KBM-7 (cell line): ENCODE results near the gene ARL8B.

Experiments used
- DNase-seq: peaks from one replicate; pipeline ENCODE4 v3.0.0-alpha.2; 2015
- in situ Hi-C: fragments of 300-500 bp; cut with MboI; formaldehyde crosslinking; loops from 2 replicates; pipeline ENCODE4 v1.14.3; 2020; ENCODE audit warnings: low sequenced_read_pairs, low pct_unique_long_range_greater_than_20kb, mixed read lengths

The ARL8B gene

DNA sequence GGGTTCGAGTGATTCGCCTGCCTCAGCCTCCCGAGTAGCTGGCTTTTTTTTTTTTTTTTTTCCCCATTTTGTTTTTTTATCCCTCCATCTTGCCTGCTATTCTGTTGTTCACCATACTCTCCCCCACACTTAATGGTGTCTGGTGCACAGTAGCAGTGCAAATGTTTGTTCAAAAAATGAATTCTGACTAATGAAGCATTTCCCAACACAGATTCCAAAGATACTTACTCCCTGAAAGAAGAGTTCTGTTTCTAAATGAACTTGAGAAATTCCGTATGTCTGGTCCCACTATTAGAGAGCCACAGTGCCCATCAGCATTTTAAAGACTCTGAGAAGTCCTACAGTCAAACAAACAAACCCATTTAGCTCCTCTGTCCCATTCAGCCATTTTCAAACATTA, 74.9 kb downstream of the ARL8B start:
- no peak for DNase-seq
- in situ Hi-C loops: no loop called here

DNA sequence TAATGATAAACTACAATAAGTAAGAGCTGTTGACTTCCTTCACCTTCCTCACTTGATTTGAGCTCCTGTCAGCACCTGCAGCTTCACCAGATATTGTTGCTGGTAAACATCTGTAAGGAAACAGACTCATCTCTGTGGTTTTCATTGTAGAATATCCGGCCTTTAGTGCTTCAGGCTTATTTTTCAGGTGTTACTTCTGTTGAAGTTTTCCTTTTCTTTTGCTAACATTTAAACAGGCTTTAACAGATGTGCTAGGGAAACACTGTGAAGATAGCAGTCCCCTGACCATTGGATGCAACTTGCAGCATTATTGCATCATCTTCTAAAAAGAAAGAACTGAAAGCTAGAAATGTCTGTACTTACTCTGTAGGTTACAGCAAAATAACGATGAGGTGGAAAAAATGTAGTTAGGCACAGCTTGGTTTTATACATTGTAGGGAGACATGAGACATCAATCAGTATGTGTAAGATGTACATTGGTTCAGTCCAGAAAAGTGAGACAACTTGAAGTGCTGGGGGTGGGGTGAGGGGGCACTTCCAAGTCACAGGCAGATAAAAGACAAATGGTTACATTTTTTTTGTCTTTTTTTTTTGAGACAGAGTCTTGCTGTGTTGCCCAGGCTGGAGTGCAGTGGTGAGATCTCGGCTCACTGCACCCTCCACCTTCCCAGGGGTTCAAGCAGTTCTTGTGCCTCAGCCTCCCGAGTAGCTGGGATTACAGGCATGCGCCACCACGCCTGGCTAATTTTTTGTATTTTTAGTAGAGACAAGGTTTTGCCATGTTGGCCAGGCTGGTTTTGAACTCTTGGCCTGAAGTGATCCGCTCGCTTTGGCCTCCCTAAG, 75.6 kb downstream of the ARL8B start:
- peak; percentile 50 for DNase-seq

DNA sequence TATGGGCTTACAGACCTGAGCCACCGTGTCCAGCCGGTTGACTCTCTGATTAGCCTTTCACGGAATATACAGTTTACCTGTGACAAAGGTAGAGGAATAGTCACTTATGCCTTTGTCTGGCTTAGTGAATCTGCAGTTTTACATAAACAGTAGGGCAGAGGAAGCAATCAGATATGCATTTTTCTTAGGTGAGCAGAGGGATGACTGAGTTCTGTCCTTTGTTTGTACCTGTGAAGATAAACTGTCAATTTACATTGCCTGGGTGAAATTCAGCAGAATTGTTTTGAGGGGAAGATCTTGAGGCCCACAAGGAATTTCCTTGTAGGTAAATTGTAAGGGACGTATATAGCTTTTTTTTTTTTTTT, 76.2 kb downstream of the ARL8B start:
- in situ Hi-C loops: no loop called here
- DNase-seq: no peak

More for the DNA sequence above, 75.6 kb downstream of the ARL8B start:
- in situ Hi-C loops: no loop called here

DNA sequence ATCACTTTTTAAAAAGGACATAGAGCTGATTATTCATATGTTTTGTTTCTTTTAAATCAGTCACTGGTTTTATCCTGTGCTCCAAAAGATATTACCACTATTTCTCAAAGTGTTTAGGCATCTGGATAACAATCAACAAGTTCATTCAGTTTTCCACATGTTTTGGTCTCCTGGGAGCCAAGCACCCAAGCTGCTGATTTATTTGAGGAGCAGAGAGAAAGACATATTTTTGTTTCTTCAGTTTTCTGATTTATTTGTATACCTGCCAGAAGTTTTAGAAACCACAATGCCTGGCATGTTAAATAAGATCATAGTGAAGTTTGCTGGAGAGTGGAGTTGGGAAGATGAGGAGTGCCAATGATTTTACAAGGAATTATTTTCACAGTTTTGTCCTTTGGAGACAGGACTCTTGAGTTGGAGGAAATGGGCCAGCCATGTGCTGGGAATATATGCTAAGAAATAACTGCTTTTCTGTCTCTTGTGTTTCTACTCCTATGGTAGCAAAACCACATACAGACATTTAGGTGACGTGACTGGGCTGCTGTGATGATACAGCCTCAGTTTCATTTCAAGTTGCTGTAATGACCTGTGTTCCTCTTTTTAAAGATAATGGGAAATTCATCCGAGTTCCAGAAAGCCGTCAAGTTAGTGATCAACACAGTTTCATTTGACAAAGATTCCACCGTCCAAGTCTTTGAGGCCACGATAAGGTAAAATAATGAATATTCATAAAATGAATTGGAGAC, 77.1 kb downstream of the ARL8B start:
- in situ Hi-C loops: no loop called here
- peak; percentile 56 for DNase-seq

DNA sequence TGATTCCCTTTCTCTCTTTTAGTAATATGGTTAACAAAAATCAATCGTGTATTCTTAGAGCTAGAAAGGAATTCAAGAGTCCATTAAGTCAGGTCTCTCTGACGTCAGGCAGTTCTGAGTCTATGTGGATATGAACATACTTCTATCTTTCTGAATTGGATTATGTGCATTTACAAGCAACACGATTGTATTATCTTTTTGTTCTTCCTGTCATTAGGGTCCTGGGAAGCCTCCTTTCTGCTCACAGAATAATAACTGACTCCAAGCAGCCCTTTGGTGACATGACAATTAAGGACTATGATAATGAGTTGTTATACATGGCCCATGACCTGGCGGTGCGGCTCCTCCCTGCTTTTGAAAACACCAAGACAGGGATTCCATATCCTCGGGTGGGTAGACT, 79.4 kb downstream of the ARL8B start:
- DNase-seq: no peak

DNA sequence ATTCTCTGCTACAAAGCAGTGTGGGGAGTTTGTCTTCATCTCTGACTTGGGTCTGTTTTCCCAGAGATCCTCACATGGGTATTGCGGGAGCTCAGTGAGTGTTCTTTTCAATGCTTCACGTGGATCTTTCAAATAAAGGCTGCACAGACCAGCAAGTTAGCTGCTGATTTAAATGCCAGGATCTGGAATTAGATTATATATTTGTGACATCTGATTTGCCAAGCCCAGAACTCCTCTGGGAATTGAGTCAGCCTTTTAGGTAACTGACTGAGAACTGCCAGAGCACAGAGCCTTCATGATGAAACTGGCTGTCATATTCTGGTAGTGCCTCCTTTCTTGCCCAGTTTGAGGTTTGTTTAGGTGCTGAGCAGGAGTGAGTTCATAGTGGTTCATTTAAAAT, 80.1 kb downstream of the ARL8B start:
- in situ Hi-C loops: no loop called here
- DNase-seq: no peak

More for the DNA sequence above, 79.4 kb downstream of the ARL8B start:
- in situ Hi-C loops: no loop called here

DNA sequence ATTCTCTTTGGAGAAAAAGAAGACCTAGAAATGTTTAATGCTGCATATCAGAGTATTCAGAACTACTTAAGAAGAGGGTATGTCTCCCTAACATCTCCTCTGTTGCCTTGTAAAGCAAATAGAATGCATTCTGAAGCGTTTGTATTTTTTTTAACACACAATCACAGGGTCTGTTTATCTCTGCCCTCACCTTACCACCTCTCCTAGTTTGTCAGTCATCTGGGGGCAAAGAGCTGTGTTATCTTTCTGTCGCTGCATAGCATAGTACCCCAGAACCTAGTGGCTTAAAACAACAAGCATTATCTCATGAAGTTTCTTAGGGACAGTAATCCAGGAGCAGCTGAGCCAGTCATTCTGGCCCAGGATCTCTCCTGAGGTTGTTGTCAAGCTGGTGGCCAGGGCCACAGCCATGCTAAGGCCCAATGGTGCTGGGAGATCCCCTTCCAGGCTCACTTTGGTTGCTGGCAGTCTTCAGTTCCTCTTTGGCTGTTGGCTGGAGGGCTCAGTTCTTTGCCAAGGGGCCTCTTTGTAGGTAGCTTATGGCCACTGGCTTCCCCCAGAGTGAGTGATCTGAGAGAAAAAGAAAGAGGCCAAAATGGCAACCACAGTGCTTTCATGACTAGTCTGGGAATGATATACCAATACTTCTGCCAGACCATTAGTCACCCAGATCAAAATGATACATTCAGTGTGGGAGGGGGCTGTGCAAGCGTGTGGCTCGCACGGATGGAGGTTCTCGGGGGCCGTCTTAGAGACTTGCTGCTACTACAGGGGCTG, 83.3 kb downstream of the ARL8B start:
- no peak for DNase-seq
- in situ Hi-C loops: no loop called here

DNA sequence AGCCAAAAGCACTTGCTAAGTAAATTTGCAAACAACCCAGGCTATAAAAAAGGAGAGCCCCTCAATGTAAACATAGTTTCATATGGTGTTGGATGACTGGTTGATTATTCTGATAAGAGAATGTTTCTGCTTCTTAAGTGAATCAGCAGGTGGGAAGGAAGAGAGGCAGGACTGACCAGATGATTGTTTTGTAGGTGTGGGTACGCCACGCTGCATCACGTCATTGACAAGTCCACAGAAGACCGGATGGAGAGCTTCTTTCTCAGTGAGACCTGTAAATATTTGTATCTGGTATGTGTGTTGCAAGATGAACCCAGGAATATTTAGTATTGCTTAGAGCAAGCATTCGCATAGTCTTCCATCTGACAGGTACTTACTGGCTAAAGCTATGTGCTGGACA, 88.8 kb downstream of the ARL8B start:
- in situ Hi-C loops: no loop called here
- DNase-seq: no peak

DNA sequence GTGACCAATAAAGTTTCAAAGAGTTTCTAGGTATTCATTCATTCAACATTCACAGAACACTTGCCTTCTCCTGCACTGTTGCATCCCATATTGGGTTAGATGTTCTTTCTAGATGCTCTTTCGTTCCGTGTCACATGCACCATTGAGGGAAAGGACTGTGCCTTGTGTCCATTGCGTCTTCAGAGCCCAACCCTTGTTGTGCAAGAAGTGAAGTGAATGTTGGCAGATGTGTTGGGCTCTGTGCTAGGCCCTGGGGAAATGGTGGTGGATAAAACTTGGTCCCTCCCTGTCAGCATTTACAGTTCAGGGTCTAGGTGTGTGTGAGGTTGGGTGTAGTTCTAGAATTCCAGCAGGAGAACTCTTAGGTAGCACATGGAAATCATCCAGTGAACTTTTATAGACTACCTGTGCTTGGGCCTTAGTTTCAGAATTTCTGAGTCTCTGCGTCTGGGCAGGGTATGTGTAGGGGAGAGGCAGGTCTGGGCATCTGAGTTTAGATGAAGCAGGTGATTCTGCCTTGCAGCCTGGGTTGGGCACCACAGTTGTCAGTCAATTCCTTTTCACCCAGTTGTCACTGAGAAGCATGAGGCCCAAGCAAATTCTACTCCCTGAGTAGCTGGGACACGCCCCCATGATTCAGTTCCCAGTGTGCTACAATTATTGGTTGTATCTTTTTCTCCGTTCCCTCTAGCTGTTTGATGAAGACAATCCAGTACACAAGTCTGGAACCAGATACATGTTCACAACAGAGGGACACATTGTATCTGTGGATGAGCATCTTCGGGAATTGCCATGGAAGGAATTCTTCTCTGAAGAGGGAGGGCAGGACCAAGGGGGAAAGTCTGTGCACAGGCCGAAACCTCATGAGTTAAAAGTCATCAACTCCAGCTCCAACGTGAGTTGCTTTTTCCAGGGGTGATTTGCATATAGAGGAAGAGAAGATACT, 90.8 kb downstream of the ARL8B start:
- in situ Hi-C loops: no loop called here
- DNase-seq: no peak

DNA sequence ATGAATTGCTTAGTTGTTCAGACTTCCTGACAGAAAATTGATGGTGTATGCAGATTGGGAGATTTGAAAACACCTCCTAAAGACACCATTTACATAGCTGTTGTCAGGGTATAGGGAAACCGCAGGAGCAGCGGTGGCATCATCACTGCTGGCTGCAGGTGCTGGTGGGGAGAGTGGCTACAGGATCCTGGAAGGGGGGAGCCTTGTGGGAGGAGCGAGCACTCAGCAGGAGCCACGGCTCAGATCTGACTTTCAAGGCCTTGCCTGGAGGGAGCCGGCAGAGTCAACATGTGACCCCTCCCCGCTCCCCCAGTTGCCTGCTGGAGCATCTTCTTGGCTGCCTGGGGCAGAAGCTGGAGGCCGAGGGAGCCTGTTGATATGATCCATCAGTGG, 91.5 kb downstream of the ARL8B start:
- in situ Hi-C loops: no loop called here
- DNase-seq: no peak

DNA sequence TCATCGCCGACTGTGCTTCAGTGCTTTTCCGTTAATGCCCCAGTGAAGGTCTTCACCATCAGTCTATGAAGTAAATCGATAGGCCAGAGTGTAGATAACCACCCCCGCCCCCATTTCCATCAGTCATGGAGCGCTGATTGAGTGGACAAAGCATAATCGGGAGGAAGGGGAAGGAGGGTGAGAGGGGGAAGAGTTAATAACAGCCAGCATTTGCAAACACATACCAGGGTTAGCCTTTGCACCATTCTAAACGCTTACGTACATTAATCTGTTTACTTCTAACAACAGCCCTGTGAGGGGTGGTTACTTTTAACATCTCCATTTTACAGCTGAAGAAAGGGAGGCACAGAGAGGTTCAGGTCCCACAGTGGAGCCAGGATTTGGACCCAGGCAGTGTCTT, 92.3 kb downstream of the ARL8B start:
- in situ Hi-C loops: no loop called here
- no peak for DNase-seq

DNA sequence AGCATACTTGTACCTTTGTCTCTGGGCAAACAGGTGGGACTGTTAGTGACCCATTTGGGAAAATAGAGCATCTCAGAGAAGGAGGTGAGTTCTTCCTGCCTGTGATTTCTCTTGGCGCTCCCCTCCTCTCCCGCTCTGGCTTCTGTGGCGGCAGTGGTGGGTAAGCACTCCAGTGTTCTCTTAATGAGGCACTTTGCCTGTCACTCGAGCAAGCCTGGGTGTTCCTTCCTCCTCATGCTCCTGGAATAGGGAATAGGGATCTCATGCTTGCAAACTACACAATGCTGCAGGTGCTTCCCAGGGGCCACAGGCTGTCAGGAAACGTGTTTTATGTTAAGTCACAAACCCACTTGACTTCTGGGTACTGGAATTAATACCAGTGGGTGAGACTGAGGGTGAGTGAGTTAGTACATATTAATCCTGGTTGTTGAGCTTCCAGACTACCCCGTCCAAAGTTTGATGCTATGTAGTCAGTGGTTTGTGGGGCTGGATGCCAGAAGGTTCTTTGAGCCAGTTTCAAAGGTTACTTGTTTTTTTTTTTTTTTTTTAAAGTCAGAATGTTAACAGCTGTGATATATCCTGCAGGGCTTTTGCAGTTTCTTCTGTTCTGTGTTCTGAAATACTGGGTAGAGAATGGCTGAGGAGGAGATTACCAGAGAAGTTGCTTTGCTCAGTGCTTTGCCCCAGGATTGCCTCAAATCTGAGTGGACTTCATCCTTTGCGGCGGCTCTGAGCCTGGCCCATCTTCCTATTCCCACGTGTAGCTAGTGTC, 95.9 kb downstream of the ARL8B start:
- in situ Hi-C loops: no loop called here
- no peak for DNase-seq

DNA sequence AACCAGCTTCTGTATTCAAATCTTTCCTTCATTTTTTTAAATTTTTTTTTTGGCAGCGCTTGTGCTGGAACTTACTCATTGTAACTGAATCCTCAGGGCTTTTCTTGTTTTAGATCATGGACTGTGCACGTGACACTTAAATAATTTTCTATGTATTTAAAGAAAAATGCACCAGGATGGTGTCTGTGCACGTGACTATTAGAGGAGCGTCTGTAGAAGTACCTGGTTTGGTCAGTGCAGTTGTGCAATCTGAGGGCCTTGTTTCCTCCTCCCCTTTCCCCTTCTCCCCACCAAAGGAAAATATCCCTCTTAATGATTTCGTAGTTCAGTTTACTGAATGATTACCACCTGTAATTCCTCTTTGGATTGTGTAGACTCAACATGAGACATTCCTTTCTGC, 96.7 kb downstream of the ARL8B start:
- in situ Hi-C loops: no loop called here
- no peak for DNase-seq

DNA sequence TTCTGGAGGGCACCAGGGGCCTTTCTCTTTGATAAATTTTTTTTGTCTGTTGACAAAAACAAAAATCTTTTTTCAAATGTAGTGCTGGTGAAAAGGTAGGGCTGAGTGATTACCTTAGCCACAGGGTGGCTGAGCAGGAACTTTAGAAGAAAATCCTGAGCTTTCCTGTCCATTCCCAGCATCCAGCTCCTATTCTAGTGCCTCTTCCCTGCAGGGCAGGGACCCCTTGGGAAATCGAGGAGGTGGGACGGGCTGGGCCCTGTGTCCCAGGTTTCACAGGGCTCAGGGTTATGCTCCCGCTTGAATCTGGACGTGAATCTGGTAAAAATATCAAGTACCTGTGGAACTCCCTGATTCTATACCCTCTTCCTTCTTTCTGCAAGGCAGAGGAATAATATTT, 97.1 kb downstream of the ARL8B start:
- in situ Hi-C loops: no loop called here
- DNase-seq: no peak

DNA sequence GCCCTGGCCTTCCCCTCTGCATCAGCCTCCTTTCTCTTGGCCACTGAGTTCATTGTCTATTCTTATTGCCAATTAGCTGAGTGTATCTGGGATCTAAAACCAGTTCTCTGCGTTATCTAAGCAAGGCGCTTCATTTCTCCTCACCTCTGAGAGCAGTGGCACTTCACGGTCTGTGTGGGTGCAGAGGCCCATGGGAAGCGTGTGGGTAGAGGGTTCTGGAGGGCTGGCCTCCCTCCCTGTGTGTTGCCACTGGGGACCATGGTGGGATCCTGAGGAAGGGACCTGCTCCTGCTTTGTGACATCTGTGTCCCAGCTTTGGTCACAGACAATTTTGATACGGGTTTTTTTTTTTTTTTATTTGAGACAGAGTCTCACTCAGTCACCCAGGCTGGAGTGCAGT, 98.1 kb downstream of the ARL8B start:
- no peak for DNase-seq
- in situ Hi-C loops: no loop called here

DNA sequence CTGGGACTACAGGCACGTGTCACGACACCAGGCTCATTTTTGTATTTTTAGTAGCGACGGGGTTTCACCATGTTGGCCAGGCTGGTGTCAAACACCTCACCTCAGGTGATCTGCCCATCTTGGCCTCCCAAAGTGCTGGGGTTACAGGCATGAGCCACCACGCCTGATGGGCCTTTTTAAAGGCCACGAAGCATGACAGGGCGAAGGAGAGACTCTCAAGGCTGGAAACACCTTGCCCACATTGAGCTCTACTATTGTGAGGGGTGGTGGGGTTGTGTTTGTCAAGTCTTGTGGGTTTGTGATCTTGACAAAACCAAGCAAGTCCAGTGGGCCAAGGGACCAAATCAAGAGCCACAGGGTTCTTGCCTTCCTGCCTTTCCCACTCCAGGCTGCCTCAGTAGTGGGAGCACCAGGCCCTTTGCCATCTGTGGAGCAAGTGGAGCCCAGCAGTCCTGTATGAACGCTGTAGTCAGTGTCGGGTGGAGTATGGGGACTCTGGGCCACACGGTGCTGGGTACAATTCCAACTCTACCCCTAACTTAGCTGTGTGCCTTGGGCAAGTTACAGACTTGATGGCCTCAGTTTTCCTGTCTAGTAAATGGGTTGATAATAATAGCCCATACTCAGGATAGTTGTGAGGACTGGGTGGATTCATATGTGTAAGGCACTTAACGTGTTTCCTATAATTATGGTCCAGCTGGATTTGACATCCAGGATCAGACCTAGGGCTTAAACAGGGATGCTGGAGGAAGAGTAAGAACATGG, 98.8 kb downstream of the ARL8B start:
- no peak for DNase-seq
- in situ Hi-C loops: no loop called here

DNA sequence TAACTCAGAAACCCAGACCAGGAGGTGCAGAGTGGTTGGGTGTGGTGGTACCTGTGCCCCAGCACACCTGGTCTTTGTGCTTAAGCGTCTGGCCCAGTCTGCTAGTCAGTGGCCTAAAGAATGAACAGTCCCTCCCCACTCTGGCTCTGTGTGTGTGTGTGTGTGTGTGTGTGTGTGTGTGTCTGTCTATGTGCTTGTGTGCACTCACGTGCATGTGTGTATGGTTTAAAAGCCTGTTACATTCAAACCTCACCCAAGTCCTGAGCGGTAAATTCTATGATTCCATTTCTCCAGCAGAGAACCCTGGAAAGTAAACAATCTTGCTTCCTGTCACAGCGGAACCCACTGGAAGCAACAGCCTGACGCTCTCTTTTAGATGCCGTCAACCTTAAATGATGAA, 99.6 kb downstream of the ARL8B start:
- in situ Hi-C loops: no loop called here
- no peak for DNase-seq
